Measurements from ENCODE around the gene SLC16A10. TPM values are rescaled to one million over a fixed set of nuclear protein-coding genes. Genes with fewer than 3 reads are reported as not detected.

The SLC16A10 gene
- total RNA-seq, 2 experiments from 2014 or later: 11.5 to 12.2 TPM

DNA sequence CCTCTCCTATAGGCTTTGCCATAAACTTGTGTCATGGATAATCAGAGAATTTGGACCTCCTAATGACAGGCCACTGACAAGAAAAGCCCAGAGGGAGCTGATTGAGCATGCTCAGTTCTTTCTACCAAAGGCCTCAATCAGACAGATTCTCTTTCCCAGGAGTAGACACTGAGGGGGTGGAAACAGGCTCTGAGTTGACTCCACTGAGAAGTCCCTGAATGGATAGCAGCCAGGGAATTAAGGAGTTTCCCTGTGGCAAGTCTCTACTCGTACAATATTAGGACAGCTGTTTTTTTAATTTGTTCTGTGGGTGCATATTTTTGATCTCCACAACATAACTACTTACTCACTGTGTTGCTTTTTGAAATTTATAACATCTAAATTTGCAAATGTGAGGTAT is 63.3 kb downstream of the SLC16A10 start:
- Mint-ChIP-seq H3K4me1 (ENCODE audit: low read depth) (peaks cover 22% of the 10 kb centered on the region), H3K9me3 (no peaks in the 10 kb centered on the region), H3K27me3 (peaks cover 4% of the 10 kb centered on the region), H3K36me3 (ENCODE audit: low read depth) (peaks cover 5% of the 10 kb centered on the region), H3K27ac (no peak overlapping the region), H3K4me3 (no peak overlapping the region)
- intact Hi-C loops (cut with micrococcal nuclease): no loop called here
- TF ChIP-seq, protein P1, sequence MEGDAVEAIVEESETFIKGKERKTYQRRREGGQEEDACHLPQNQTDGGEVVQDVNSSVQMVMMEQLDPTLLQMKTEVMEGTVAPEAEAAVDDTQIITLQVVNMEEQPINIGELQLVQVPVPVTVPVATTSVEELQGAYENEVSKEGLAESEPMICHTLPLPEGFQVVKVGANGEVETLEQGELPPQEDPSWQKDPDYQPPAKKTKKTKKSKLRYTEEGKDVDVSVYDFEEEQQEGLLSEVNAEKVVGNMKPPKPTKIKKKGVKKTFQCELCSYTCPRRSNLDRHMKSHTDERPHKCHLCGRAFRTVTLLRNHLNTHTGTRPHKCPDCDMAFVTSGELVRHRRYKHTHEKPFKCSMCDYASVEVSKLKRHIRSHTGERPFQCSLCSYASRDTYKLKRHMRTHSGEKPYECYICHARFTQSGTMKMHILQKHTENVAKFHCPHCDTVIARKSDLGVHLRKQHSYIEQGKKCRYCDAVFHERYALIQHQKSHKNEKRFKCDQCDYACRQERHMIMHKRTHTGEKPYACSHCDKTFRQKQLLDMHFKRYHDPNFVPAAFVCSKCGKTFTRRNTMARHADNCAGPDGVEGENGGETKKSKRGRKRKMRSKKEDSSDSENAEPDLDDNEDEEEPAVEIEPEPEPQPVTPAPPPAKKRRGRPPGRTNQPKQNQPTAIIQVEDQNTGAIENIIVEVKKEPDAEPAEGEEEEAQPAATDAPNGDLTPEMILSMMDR (IDR thresholded peaks at IDR 0.05): no peak
- no peak for ATAC-seq
- ChIA-PET POLR2A (no interaction called here), CTCF (no interaction called here)
- no peak for DNase-seq

DNA sequence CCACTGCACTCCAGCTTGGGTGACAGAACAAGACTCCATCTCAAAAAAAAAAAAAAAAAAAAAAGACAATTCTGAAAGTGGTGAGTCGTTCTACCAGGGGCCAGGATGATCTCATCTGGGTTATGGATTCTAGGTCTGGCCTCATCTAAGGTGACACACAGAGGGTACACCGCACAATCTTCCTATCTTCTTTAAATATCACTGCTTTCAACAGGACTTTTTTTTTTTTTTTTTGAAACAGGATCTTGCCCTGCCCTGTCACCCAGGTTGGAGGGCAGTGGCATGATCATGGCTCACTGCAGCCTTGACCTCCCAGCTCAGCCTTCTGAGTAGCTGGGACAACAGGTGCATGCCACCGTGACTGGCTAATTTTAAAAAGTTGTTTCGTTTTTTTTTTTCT is 67.7 kb downstream of the SLC16A10 start:
- Mint-ChIP-seq H3K27ac (no peak overlapping the region), H3K9me3 (peaks cover 7% of the 10 kb centered on the region), H3K27me3 (peaks cover 6% of the 10 kb centered on the region), H3K4me1 (ENCODE audit: low read depth) (peaks cover 55% of the 10 kb centered on the region), H3K4me3 (no peak overlapping the region), H3K36me3 (ENCODE audit: low read depth) (peaks cover 11% of the 10 kb centered on the region)
- DNase-seq (peak; percentile 68), ATAC-seq (peak; percentile 95)
- POLR2A ChIA-PET: interaction anchor here (0.6 to 1.2 kb wide), 3 partner anchors 67 to 337 kb away, joined by 3 read pairs; partner anchors contain the start of gene SLC16A10
- TF ChIP-seq, protein P1 (IDR thresholded peaks at IDR 0.05): no peak
- CTCF ChIA-PET: interaction anchor here (0.7 kb wide), 1 partner anchor 149 kb away, joined by 3 read pairs; no protein-coding TSS in a partner anchor
- intact Hi-C loops (cut with micrococcal nuclease): no loop called here

DNA sequence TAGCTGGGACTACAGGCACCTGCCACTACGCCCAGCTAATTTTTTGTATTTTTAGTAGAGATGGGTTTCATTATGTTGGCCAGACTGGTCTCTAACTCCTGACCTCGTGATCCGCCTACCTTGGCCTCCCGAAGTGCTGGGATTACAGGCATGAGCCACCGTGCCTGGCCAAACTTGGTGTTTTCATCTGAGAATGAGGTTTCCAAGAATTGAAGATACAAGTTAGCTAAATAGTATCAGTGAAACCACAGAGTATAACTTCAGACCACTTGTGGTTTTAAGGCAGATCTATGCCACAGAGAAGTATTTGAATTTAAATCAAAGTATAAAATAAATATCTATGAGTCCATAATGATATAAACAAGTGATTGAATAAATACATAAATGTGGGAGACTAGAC is 70.1 kb downstream of the SLC16A10 start:
- no peak overlapping the region for H3K4me3 Mint-ChIP-seq
- TF ChIP-seq, protein P1 (IDR thresholded peaks at IDR 0.05): no peak
- intact Hi-C loops (cut with micrococcal nuclease): no loop called here
- peak; percentile 45 for ATAC-seq
- CTCF ChIA-PET: interaction anchor here (0.6 to 1.0 kb wide), 3 partner anchors 52 to 203 kb away, joined by 3 to 4 read pairs (median 3); a partner anchor contains a TSS
- H3K4me1 Mint-ChIP-seq (ENCODE audit: low read depth): peaks cover 67% of the 10 kb centered on the region
- peaks cover 16% of the 10 kb centered on the region for H3K9me3 Mint-ChIP-seq
- peak overlapping the region; percentile 38 for H3K27ac Mint-ChIP-seq
- POLR2A ChIA-PET: interaction anchor here (0.6 to 0.8 kb wide), 3 partner anchors 199 to 283 kb away, joined by 3 to 4 read pairs (median 4); partner anchors contain the start of genes AMD1 and GTF3C6
- H3K27me3 Mint-ChIP-seq: peaks cover 8% of the 10 kb centered on the region
- peaks cover 23% of the 10 kb centered on the region for H3K36me3 Mint-ChIP-seq (ENCODE audit: low read depth)
- peak; percentile 68 for DNase-seq

DNA sequence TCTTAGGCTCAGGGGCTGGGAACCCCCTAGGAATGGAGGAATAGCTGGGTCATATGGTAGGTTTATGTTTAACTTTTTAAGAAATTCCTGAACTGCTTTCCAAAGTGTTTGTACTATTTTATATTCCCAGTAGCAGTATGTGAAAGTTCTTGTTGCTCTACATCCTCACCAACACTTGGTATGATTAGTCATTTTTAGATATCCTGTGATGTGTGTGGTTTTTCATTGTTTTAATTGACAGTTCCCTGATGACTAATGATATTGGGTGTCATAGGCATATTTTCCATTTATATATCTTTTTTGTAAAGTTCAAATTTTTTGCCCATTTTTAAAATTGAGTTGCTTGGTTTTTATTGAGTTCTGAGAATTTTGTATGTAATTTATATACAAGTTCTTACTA is 72.3 kb downstream of the SLC16A10 start:
- peaks cover 22% of the 10 kb centered on the region for H3K9me3 Mint-ChIP-seq
- peak; percentile 34 for ATAC-seq
- intact Hi-C loops (cut with micrococcal nuclease): no loop called here
- H3K4me3 Mint-ChIP-seq: no peak overlapping the region
- TF ChIP-seq, protein P1 (IDR thresholded peaks at IDR 0.05): no peak
- peaks cover 56% of the 10 kb centered on the region for H3K4me1 Mint-ChIP-seq (ENCODE audit: low read depth)
- no peak for DNase-seq
- ChIA-PET CTCF (interaction anchor here (1.3 kb wide), 1 partner anchor 22 kb away, joined by 3 read pairs; no protein-coding TSS in a partner anchor), POLR2A (no interaction called here)
- peaks cover 4% of the 10 kb centered on the region for H3K27me3 Mint-ChIP-seq
- H3K27ac Mint-ChIP-seq: peak overlapping the region; percentile 84
- peaks cover 29% of the 10 kb centered on the region for H3K36me3 Mint-ChIP-seq (ENCODE audit: low read depth)

DNA sequence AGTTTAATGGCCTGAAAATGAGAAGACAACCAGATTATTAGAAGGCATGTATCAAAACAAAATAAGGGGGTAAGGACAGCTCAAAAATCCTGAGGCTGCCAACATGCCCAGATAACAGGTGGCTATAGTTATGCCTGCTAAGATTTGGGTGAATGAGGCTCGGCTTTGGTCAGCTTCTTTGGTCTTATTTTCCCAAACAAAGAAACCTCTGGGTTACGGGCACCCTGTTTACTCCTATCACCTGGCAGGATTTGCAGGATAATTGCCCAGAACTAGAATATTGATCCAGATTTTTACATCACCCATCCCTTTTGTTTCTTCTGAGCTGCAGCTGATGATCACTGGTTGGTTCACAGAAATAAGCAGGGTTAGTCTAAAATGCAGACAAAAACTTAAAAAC is 74.3 kb downstream of the SLC16A10 start:
- peaks cover 21% of the 10 kb centered on the region for H3K9me3 Mint-ChIP-seq
- ChIA-PET CTCF (interaction anchor here (0.9 kb wide), 1 partner anchor 52 kb away, joined by 3 read pairs; no protein-coding TSS in a partner anchor), POLR2A (no interaction called here)
- TF ChIP-seq, protein P1 (IDR thresholded peaks at IDR 0.05): no peak
- H3K36me3 Mint-ChIP-seq (ENCODE audit: low read depth): peaks cover 29% of the 10 kb centered on the region
- intact Hi-C loops (cut with micrococcal nuclease): no loop called here
- H3K4me1 Mint-ChIP-seq (ENCODE audit: low read depth): peaks cover 38% of the 10 kb centered on the region
- peaks cover 1% of the 10 kb centered on the region for H3K27me3 Mint-ChIP-seq
- H3K4me3 Mint-ChIP-seq: no peak overlapping the region
- no peak overlapping the region for H3K27ac Mint-ChIP-seq
- ATAC-seq (no peak), DNase-seq (no peak)
